OCI-LY7 (cell line): ENCODE measurements around the gene CACNA1D. TPM values are rescaled to one million over a fixed set of nuclear protein-coding genes. Genes with fewer than 3 reads are reported as not detected.

Experiments used
- BruUV-seq: library from RNA; stranded (reverse); fragments of 400-500 nt; replicated peaks from 2 replicates; lab custom pipeline; 2021; lab: Mats Ljungman, UMichigan
- CTCF ChIA-PET: fragments of 300-600 bp; sonication (Branson Sonifier 250); formaldehyde crosslinking; loops from one replicate; lab custom pipeline; 2022; ENCODE audit warnings: antibody characterized with exemption; ENCODE audit not compliant: unreplicated experiment; lab: Charles Lee
- POLR2A ChIA-PET: fragments of 300-600 bp; sonication (Branson Sonifier 250); formaldehyde crosslinking; loops from one replicate; lab custom pipeline; 2022; ENCODE audit warnings: antibody characterized with exemption; lab: Charles Lee
- DNase-seq: peaks from one replicate; pipeline ENCODE4 v3.0.0-alpha.2; 2015; ENCODE audit warnings: low spot score
- H2AFZ ChIP-seq: fragments of 200-600 bp; sonication (generic), shearing (Covaris generic); 2 replicates; pipeline ENCODE4 v1.6.1; 2014; ENCODE audit warnings: mild to moderate bottlenecking, antibody characterized with exemption, low read length, moderate library complexity
- H3K27ac ChIP-seq: fragments of 200-600 bp; sonication (generic); 2 replicates; pipeline ENCODE4 v1.5.1; 2014; ENCODE audit warnings: mixed run types, low read depth, mild to moderate bottlenecking, moderate library complexity, low read length, inconsistent platforms; ENCODE audit not compliant: poor library complexity, severe bottlenecking
- H3K36me3 ChIP-seq: fragments of 200-600 bp; sonication (generic); 2 replicates; pipeline ENCODE4 v1.6.1; 2014; ENCODE audit warnings: mild to moderate bottlenecking, antibody characterized with exemption, low read length, moderate library complexity, mixed read lengths; ENCODE audit not compliant: insufficient read depth
- H3K4me1 ChIP-seq: fragments of 200-600 bp; sonication (generic); 2 replicates; pipeline ENCODE4 v1.5.1; 2014; ENCODE audit warnings: mild to moderate bottlenecking, low read length; ENCODE audit not compliant: insufficient read depth, poor library complexity, severe bottlenecking
- H3K4me2 ChIP-seq: fragments of 200-600 bp; sonication (generic); 2 replicates; pipeline ENCODE4 v1.6.1; 2014; ENCODE audit warnings: mild to moderate bottlenecking, low read length
- H3K4me3 ChIP-seq: fragments of 200-600 bp; sonication (generic); 2 replicates; pipeline ENCODE4 v1.5.1; 2014; ENCODE audit warnings: mild to moderate bottlenecking, low read depth, low read length; ENCODE audit not compliant: poor library complexity, severe bottlenecking
- H3K79me2 ChIP-seq: fragments of 200-600 bp; sonication (generic); 2 replicates; pipeline ENCODE4 v1.6.1; 2016; ENCODE audit warnings: low read depth, mild to moderate bottlenecking, low read length, moderate library complexity, mixed read lengths; ENCODE audit not compliant: insufficient read depth
- H3K9me2 ChIP-seq: fragments of 200-600 bp; sonication (generic); 2 replicates; pipeline ENCODE4 v1.6.1; 2016; ENCODE audit warnings: mild to moderate bottlenecking, low read length, mixed read lengths; ENCODE audit not compliant: insufficient read depth
- H3K9me3 ChIP-seq: fragments of 200-600 bp; sonication (generic); 2 replicates; pipeline ENCODE4 v1.6.1; 2014; ENCODE audit warnings: mild to moderate bottlenecking, mixed run types, low read length, mixed read lengths
- H4K20me1 ChIP-seq: fragments of 200-600 bp; sonication (generic); 2 replicates; pipeline ENCODE4 v1.6.1; 2014; ENCODE audit warnings: mild to moderate bottlenecking, antibody characterized with exemption, low read length, moderate library complexity, mixed read lengths; ENCODE audit not compliant: insufficient read depth
- CTCF ChIP-seq: fragments of 200-600 bp; sonication (generic); conservative IDR thresholded peaks from 2 replicates; pipeline ENCODE4 v1.5.1; 2014; ENCODE audit warnings: mild to moderate bottlenecking, antibody characterized with exemption, low read length, moderate library complexity, mixed read lengths
- EZH2phosphoT487 ChIP-seq: fragments of 200-600 bp; sonication (generic); IDR thresholded peaks from 2 replicates; pipeline ENCODE4 v1.6.1; 2018; ENCODE audit warnings: low read depth, borderline replicate concordance, mild to moderate bottlenecking, mixed run types, antibody characterized with exemption, low read length, moderate library complexity, mixed read lengths
- intact Hi-C: fragments of 100-400 bp; cut with micrococcal nuclease; formaldehyde crosslinking; loops from one replicate; pipeline ENCODE4 v1.10.0; 2022; ENCODE audit not compliant: unreplicated experiment
- total RNA-seq, 2 experiments: library from RNA; depleted of rRNA in 1 of 2; stranded (reverse); fragments of >200 nt in 1 of 2; shearing (Covaris generic) in 1 of 2; gene quantifications; 2 replicates each; pipeline ENCODE4 v1.2.3, GENCODE V29; 2014 to 2022

Gene CACNA1D
- total RNA-seq, 2 experiments from 2014 or later: 0.42 TPM; not detected in 1

DNA sequence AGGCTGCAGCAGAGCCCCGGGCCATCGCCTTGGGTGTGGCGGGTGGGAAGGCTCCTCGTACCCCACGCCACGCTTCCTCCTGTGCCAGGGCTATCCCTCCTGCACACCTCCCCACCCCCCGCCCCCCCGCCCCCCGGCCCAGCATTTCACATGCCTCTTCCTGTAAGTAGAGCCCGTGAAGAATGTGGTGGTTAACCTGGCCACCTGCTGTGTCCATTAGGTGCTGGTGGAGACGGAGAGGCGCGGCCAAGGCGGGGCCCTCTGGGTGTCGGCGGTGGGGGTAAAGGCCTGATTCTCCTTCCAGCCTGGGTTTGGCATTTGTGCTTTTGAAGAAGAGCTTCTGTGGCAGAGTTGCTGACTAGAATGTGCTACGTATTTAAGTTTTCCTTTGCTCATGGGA is 224.1 kb downstream of the CACNA1D start:
- POLR2A ChIA-PET: no interaction called here
- no TSS peak for BruUV-seq

DNA sequence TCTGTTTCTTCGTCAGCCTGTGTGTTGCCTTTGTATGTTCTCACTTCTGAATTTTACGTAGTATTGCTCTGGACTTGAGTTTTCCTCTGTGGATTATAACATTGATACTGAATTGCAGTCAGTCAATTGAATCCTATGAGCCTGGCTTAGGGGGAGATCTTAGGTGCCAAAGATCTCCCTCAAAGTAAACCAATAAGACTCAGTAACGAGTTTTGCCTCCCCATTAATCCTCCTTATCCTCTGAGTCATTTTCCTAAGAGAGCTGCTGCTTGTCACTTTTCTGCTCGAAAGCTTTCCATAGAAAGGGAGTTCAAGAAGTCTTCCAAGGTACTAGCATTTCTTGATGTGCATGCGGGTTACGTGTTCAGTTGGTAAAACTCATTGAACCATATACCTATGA is 225.4 kb downstream of the CACNA1D start:
- H3K36me3 ChIP-seq: no peaks in the 10 kb centered on the region
- H3K4me3 ChIP-seq: no peak overlapping the region
- no peaks in the 10 kb centered on the region for H3K9me2 ChIP-seq
- H4K20me1 ChIP-seq: no peaks in the 10 kb centered on the region
- H3K9me3 ChIP-seq: no peaks in the 10 kb centered on the region
- ChIA-PET CTCF (no interaction called here), POLR2A (interaction anchor here (1.0 kb wide), 1 partner anchor 10 kb away, joined by 3 read pairs; no protein-coding TSS in a partner anchor)
- no TSS peak for BruUV-seq
- TF ChIP-seq CTCF: no peak
- TF ChIP-seq EZH2phosphoT487: no peak
- no peak overlapping the region for H2AFZ ChIP-seq
- H3K27ac ChIP-seq: no peak overlapping the region
- no peak for DNase-seq
- no peaks in the 10 kb centered on the region for H3K4me1 ChIP-seq
- no peak overlapping the region for H3K4me2 ChIP-seq
- intact Hi-C loops: no loop called here
- no peaks in the 10 kb centered on the region for H3K79me2 ChIP-seq

More for the DNA sequence above, 224.1 kb downstream of the CACNA1D start:
- Histone ChIP-seq H4K20me1 (no peaks in the 10 kb centered on the region), H3K36me3 (no peaks in the 10 kb centered on the region), H3K79me2 (no peaks in the 10 kb centered on the region), H3K4me2 (no peak overlapping the region), H3K9me3 (no peaks in the 10 kb centered on the region), H3K4me3 (no peak overlapping the region), H2AFZ (no peak overlapping the region), H3K9me2 (no peaks in the 10 kb centered on the region), H3K27ac (no peak overlapping the region), H3K4me1 (no peaks in the 10 kb centered on the region)
- intact Hi-C loops: no loop called here
- TF ChIP-seq CTCF (no peak), EZH2phosphoT487 (no peak)
- DNase-seq: no peak
- CTCF ChIA-PET: no interaction called here

DNA sequence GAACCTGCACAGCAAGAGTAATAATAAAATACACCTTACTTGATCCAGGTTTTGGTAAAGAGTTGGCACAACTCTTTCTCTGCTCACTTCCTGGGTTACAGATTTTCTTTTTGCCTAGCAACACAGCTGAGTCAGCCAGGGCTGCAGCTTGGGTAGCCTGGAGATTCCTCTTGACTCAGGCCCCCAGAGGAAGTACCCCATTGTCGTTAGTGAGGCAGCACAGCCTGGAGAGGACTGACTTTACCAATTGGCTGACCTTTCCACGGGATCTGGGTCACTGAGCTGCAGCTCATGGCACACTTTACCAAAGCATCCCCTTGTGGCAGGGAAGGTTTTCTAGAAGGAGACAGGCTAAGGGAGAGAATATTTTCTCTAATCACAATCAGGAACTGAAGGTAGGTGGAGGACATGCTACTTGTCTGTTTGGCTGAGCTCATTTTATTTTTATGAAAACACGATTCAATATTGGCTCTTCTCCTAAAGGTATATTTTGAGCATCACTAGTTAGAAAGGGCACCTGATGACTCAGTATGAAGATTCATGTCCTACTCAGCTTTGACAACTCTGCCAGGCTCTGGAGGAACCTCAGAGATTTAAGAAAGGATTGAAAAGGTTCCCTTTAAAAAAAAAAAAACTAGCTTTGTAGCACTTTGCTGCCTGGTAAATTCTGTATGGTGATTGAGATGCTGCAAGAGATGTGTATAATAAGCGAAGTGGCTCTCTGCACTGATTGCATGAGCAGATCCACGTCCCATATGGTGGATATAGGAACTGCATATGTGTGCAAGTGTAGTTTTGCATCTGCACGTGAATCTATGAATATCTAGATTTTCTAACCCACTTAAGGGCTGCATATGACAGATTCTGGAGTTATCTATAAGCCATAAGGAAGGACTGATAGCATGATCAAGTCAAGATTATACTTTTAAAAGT is 227.0 kb downstream of the CACNA1D start:
- intact Hi-C loops: no loop called here
- no peaks in the 10 kb centered on the region for H3K36me3 ChIP-seq
- TF ChIP-seq CTCF (no peak), EZH2phosphoT487 (no peak)
- H3K9me3 ChIP-seq: no peaks in the 10 kb centered on the region
- no peak overlapping the region for H3K4me3 ChIP-seq
- no TSS peak for BruUV-seq
- no peak overlapping the region for H3K4me2 ChIP-seq
- CTCF ChIA-PET: no interaction called here
- no peaks in the 10 kb centered on the region for H3K9me2 ChIP-seq
- DNase-seq: no peak
- H3K27ac ChIP-seq: no peak overlapping the region
- H3K79me2 ChIP-seq: no peaks in the 10 kb centered on the region
- H2AFZ ChIP-seq: no peak overlapping the region
- H4K20me1 ChIP-seq: no peaks in the 10 kb centered on the region
- H3K4me1 ChIP-seq: no peaks in the 10 kb centered on the region
- POLR2A ChIA-PET: interaction anchor here (0.8 to 1.1 kb wide), 2 partner anchors 12 to 21 kb away, joined by 3 to 5 read pairs; no protein-coding TSS in a partner anchor
